Fibroblast of the aortic adventitia (primary cell): Measurements from ENCODE around the gene GRIK4. TPM values are rescaled to one million over a fixed set of nuclear protein-coding genes. Genes with fewer than 3 reads are reported as not detected.
A peak's percentile ranks its signal among the peaks of the same experiment; 100 is the strongest.

ENCODE experiments used
- DNase-seq: peaks from one replicate; pipeline ENCODE4 v3.0.0-alpha.2; 2010; ENCODE audit warnings: low read depth
- H3K4me3 ChIP-seq: 2 replicates; pipeline ENCODE4 v1.5.1; 2011; ENCODE audit warnings: low read depth, mild to moderate bottlenecking, control low read depth, low read length, moderate library complexity
- CTCF ChIP-seq: IDR thresholded peaks from 2 replicates; pipeline ENCODE4 v1.5.1; 2011; ENCODE audit warnings: mild to moderate bottlenecking, low read length, control low read depth, inconsistent platforms; ENCODE audit not compliant: insufficient read depth
- total RNA-seq: library from RNA; depleted of rRNA; stranded (reverse); fragments of >200 nt; gene quantifications from 2 replicates; pipeline ENCODE4 v1.2.3, GENCODE V29; 2012; ENCODE audit warnings: low replicate concordance

The GRIK4 gene
- total RNA-seq, 1 donor: not detected

- H3K4me3 ChIP-seq: peak overlapping the region; percentile 31
- TF ChIP-seq CTCF: no peak
- DNase-seq: peak; percentile 9
These were observed 53.2 kb downstream of the GRIK4 start for GRCh38 chr11:120564573-120565311.

- DNase-seq: no peak
- no peak overlapping the region for H3K4me3 ChIP-seq
- no peak for TF ChIP-seq CTCF
These were observed 54.1 kb downstream of the GRIK4 start for GRCh38 chr11:120565466-120566155.

GRCh38 chr11:120566176-120566575, 54.6 kb downstream of the GRIK4 start:
- TF ChIP-seq CTCF: no peak
- DNase-seq: no peak

GRCh38 chr11:120568572-120569307, 57.2 kb downstream of the GRIK4 start:
- H3K4me3 ChIP-seq: no peak overlapping the region
- DNase-seq: no peak
- no peak for TF ChIP-seq CTCF

More at GRCh38 chr11:120566176-120566575, 54.6 kb downstream of the GRIK4 start:
- H3K4me3 ChIP-seq: no peak overlapping the region

- no peak overlapping the region for H3K4me3 ChIP-seq
- no peak for DNase-seq
- TF ChIP-seq CTCF: no peak
These were observed 58.3 kb downstream of the GRIK4 start for GRCh38 chr11:120569861-120570260.

GRCh38 chr11:120571476-120571875, 59.9 kb downstream of the GRIK4 start:
- no peak overlapping the region for H3K4me3 ChIP-seq
- no peak for DNase-seq
- TF ChIP-seq CTCF: no peak
